GM12878 (cell line): Measurements from ENCODE around the gene SEZ6L2. TPM values are rescaled to one million over a fixed set of nuclear protein-coding genes. Genes with fewer than 3 reads are reported as not detected.
A peak's percentile ranks its signal among the peaks of the same experiment; 100 is the strongest.

Source experiments
- ATAC-seq: fragments of 200-7000 bp; cut with Tn5 transposase; 3 replicates; pipeline ENCODE4 v1.9.1; 2020; ENCODE audit warnings: mild to moderate bottlenecking, moderate library complexity
- BruUV-seq: library from RNA; stranded (reverse); fragments of 400-500 nt; replicated peaks from 2 replicates; lab custom pipeline; 2021; lab: Mats Ljungman, UMichigan
- CTCF ChIA-PET: fragments of 300-600 bp; sonication (Branson Sonifier 250); formaldehyde crosslinking; extraction: SDS; loops from one replicate; lab custom pipeline; 2021; ENCODE audit warnings: inconsistent platforms; lab: Yijun Ruan, JAX
- POLR2A ChIA-PET: fragments of 350-600 bp; formaldehyde crosslinking; extraction: SDS; loops from one replicate; lab custom pipeline; 2021; ENCODE audit warnings: inconsistent platforms; lab: Charles Lee
- RAD21 ChIA-PET: fragments of 300-600 bp; sonication (Branson Sonifier 250); formaldehyde crosslinking; loops from one replicate; lab custom pipeline; 2023; ENCODE audit warnings: antibody characterized with exemption; ENCODE audit not compliant: unreplicated experiment; lab: Charles Lee
- SMC1A ChIA-PET: fragments of 300-600 bp; sonication (Branson Sonifier 250); formaldehyde crosslinking; loops from one replicate; lab custom pipeline; 2023; ENCODE audit not compliant: unreplicated experiment, uncharacterized antibody; lab: Charles Lee
- DNase-seq: peaks from one replicate; pipeline ENCODE4 v3.0.0-alpha.2; 2011; ENCODE audit warnings: low read depth, low spot score
- FAIRE-seq: peaks from 3 replicates; lab custom pipeline; 2011; peaks lifted over from hg19 to GRCh38; lab: Jason Lieb, UNC
- H2AFZ ChIP-seq: 2 replicates; pipeline ENCODE4 v1.6.0; 2011; ENCODE audit warnings: low read depth, low read length, control low read depth; ENCODE audit not compliant: control insufficient read depth
- H3K27ac ChIP-seq: 2 replicates; pipeline ENCODE4 v1.5.1; 2011; ENCODE audit warnings: control low read depth; ENCODE audit not compliant: control insufficient read depth, insufficient read depth
- H3K27me3 ChIP-seq, 2 experiments: replicated peaks in 1 of 2; 2 replicates each; pipeline versions ENCODE4 v1.6.0 to v1.6.1; 2011; ENCODE audit warnings: low read length in 1 of 2; ENCODE audit not compliant: control insufficient read depth in 2 of 2, insufficient read depth in 2 of 2
- H3K36me3 ChIP-seq, 2 experiments: 2 replicates each; pipeline ENCODE4 v1.5.1; 2011; ENCODE audit warnings: low read length in 1 of 2; ENCODE audit not compliant: control insufficient read depth in 2 of 2, insufficient read depth in 2 of 2
- H3K4me1 ChIP-seq: 2 replicates; pipeline ENCODE4 v1.6.1; 2011; ENCODE audit warnings: mild to moderate bottlenecking, low read length, moderate library complexity, mixed read lengths; ENCODE audit not compliant: control insufficient read depth, insufficient read depth
- H3K4me2 ChIP-seq: 2 replicates; pipeline ENCODE4 v1.6.0; 2011; ENCODE audit warnings: control low read depth; ENCODE audit not compliant: control insufficient read depth, insufficient read depth
- H3K4me3 ChIP-seq: fragments of 200-600 bp; sonication (generic); 2 replicates; pipeline ENCODE4 v1.5.1; 2016
- H3K79me2 ChIP-seq: 2 replicates; pipeline ENCODE4 v1.6.0; 2011; ENCODE audit warnings: low read length; ENCODE audit not compliant: control insufficient read depth, insufficient read depth
- H3K9ac ChIP-seq: 2 replicates; pipeline ENCODE4 v1.8.0; 2011; ENCODE audit warnings: low read length, control low read depth, mixed read lengths; ENCODE audit not compliant: control insufficient read depth, insufficient read depth
- H3K9me3 ChIP-seq: replicated peaks from 3 replicates; pipeline ENCODE4 v1.5.1; 2011; ENCODE audit warnings: mild to moderate bottlenecking, low read length; ENCODE audit not compliant: control insufficient read depth, insufficient read depth
- H4K20me1 ChIP-seq: 2 replicates; pipeline ENCODE4 v1.6.0; 2011; ENCODE audit not compliant: control insufficient read depth, insufficient read depth
- FOS ChIP-seq: IDR thresholded peaks from 3 replicates; pipeline ENCODE4 v1.6.1; 2011; ENCODE audit warnings: borderline replicate concordance; ENCODE audit not compliant: insufficient read length; ENCODE audit errors: extremely low read depth
- LARP7 ChIP-seq: fragments of 450-650 bp; IDR thresholded peaks from 2 replicates; pipeline ENCODE4 v1.6.1; 2017; ENCODE audit warnings: mild to moderate bottlenecking
- NR2C2 ChIP-seq: IDR thresholded peaks from 2 replicates; pipeline ENCODE4 v1.6.1; 2011; ENCODE audit warnings: borderline replicate concordance, low read depth; ENCODE audit not compliant: control insufficient read depth, insufficient read length
- PKNOX1 ChIP-seq: fragments of 450-650 bp; IDR thresholded peaks from 2 replicates; pipeline ENCODE4 v1.6.1; 2016; ENCODE audit warnings: mild to moderate bottlenecking
- POLR2A ChIP-seq: IDR thresholded peaks from 2 replicates; pipeline ENCODE4 v1.6.1; 2011; ENCODE audit warnings: low read depth, mild to moderate bottlenecking, low read length
- RELA ChIP-seq: fragments of 450-650 bp; IDR thresholded peaks from 2 replicates; pipeline ENCODE4 v1.8.0; 2014; ENCODE audit warnings: borderline replicate concordance; ENCODE audit not compliant: partially characterized antibody
- SMC3 ChIP-seq: IDR thresholded peaks from 2 replicates; pipeline ENCODE4 v1.6.1; 2011; ENCODE audit warnings: low read length, improper control_type of control experiment, borderline replicate concordance
- TCF3 ChIP-seq: IDR thresholded peaks from 2 replicates; pipeline ENCODE4 v1.6.1; 2012; ENCODE audit warnings: low read depth, mild to moderate bottlenecking, low read length, borderline replicate concordance; ENCODE audit not compliant: insufficient read depth
- TCF7 ChIP-seq: IDR thresholded peaks from 2 replicates; pipeline ENCODE4 v1.6.1; 2014; ENCODE audit warnings: antibody characterized with exemption, borderline replicate concordance
- YBX1 ChIP-seq: fragments of 450-650 bp; IDR thresholded peaks from 2 replicates; pipeline ENCODE4 v1.6.1; 2016; ENCODE audit warnings: antibody characterized with exemption
- YY1 ChIP-seq: IDR thresholded peaks from 2 replicates; pipeline ENCODE4 v1.6.1; 2011; ENCODE audit warnings: low read depth, mild to moderate bottlenecking, low read length
- WGBS: methylation state at CpG from one replicate; pipeline ENCODE4 v1.1.6; 2016; ENCODE audit warnings: low lambda C conversion rate; ENCODE audit not compliant: insufficient replicate concordance, insufficient coverage; ENCODE audit errors: missing lambda C conversion rate; 5-methylcytosine and 5-hydroxymethylcytosine counted together
- in situ Hi-C: fragments of 300-500 bp; cut with MboI; formaldehyde crosslinking; loops from 9 replicates; pipeline ENCODE4 v1.14.3; 2018; ENCODE audit warnings: mixed read lengths
- intact Hi-C: fragments of 100-400 bp; cut with micrococcal nuclease; formaldehyde crosslinking; loops from one replicate; pipeline ENCODE4 v1.14.2; 2022; ENCODE audit not compliant: unreplicated experiment
- polyA plus RNA-seq, 11 experiments: library from polyadenylated mRNA; depleted of rRNA in 4 of 11; unstranded in 6 of 11; stranded (reverse) in 5 of 11; fragments of >200 nt; fragmentation: Nextera tagmentation in 4 of 11; fragmentation: Illumina TruSeq in 1 of 11; extraction: Ambion mirVana in 4 of 11; extraction: Trizol in 1 of 11; gene quantifications; 1 replicate in 1 of 11; 2 replicates in 10 of 11; pipeline versions ENCODE4 v1.2.1 to v1.2.3, GENCODE V29; 2011 to 2016; ENCODE audit warnings: inconsistent platforms in 2 of 11, missing spikeins in 2 of 11, low read depth in 1 of 11
- total RNA-seq, 4 experiments: library from RNA; depleted of rRNA in 3 of 4; stranded (reverse); fragments of >200 nt in 3 of 4; fragmentation: Illumina TruSeq in 1 of 4; extraction: Trizol in 1 of 4; gene quantifications; 2 replicates each; pipeline versions ENCODE4 v1.2.1 to v1.2.3, GENCODE V29; 2013 to 2021
- TF ChIP-seq, protein P1 (sequence below), 3 experiments: IDR thresholded peaks in 2 of 3; conservative IDR thresholded peaks in 1 of 3; 2 replicates each; pipeline ENCODE4 v1.5.1; 2011; ENCODE audit warnings: low read depth in 3 of 3, low read length in 3 of 3, mild to moderate bottlenecking in 3 of 3, control low read depth in 2 of 3, moderate library complexity in 2 of 3, inconsistent platforms in 1 of 3, mixed read lengths in 1 of 3; ENCODE audit not compliant: control insufficient read depth in 2 of 3, insufficient read depth in 1 of 3; ENCODE audit errors: extremely low read depth in 1 of 3
- TF ChIP-seq, protein P2 (sequence below): fragments of 450-650 bp; conservative IDR thresholded peaks from 2 replicates; pipeline ENCODE4 v1.6.1; 2017; ENCODE audit warnings: mild to moderate bottlenecking, moderate library complexity

SEZ6L2 gene
- total and polyA plus RNA-seq, 10 of the 15 experiments (the other 5 are each of a cell fraction or from before 2014, with no cell fraction given) = 0.06 to 0.49 TPM; not detected in 8

DNA sequence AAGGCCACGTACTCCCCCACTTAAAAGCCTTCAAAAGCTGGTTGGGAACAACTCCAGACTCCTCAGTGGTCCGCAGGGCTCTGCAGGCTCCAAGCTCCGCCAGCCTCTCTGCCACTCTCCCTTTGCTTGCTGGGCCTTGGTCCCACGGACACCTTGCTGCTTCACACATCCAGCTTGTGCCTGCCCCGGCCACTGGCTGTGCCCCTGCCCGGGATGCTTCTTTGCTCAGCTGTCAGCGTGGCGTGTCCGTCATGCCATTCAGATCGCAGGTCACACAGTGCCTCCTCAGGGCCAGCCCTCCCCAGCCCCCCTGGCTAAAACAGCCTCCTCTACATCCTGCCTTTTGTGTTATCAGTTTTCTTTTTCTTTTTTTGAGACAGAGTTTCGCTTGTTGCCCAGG is 12.7 kb upstream of the SEZ6L2 start:
- Histone ChIP-seq H3K4me1 (no peaks in the 10 kb centered on the region), H3K9me3 (no peaks in the 10 kb centered on the region), H4K20me1 (no peaks in the 10 kb centered on the region), H3K79me2 (no peaks in the 10 kb centered on the region), H2AFZ (no peak overlapping the region), H3K9ac (no peak overlapping the region), H3K27ac (no peak overlapping the region), H3K27me3 (no peaks in the 10 kb centered on the region), H3K4me2 (no peak overlapping the region), H3K4me3 (no peak overlapping the region), H3K36me3 (peaks cover 0 to 2% of the 10 kb centered on the region in 2 experiments; a peak in 2 of 4 replicates)
- TF ChIP-seq, protein P1, sequence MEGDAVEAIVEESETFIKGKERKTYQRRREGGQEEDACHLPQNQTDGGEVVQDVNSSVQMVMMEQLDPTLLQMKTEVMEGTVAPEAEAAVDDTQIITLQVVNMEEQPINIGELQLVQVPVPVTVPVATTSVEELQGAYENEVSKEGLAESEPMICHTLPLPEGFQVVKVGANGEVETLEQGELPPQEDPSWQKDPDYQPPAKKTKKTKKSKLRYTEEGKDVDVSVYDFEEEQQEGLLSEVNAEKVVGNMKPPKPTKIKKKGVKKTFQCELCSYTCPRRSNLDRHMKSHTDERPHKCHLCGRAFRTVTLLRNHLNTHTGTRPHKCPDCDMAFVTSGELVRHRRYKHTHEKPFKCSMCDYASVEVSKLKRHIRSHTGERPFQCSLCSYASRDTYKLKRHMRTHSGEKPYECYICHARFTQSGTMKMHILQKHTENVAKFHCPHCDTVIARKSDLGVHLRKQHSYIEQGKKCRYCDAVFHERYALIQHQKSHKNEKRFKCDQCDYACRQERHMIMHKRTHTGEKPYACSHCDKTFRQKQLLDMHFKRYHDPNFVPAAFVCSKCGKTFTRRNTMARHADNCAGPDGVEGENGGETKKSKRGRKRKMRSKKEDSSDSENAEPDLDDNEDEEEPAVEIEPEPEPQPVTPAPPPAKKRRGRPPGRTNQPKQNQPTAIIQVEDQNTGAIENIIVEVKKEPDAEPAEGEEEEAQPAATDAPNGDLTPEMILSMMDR (IDR thresholded peaks at IDR 0.05 in 2 of 3, conservative IDR thresholded peaks at IDR 0.05 in 1 of 3; ENCODE audit: control insufficient read depth in 2 of 3, extremely low read depth in 1 of 3, insufficient read depth in 1 of 3, low read depth in 3 of 3, low read length in 3 of 3) = no peak
- TF ChIP-seq LARP7 = no peak
- TF ChIP-seq POLR2A = 0 out of 2 replicates have a peak, but pooled peaks have one; percentile 31
- DNase-seq = no peak
- no peak for ATAC-seq
- ChIA-PET POLR2A (no interaction called here), RAD21 (no interaction called here), SMC1A (no interaction called here), CTCF (no interaction called here)
- WGBS = 89% methylated on average over 11 of the region's 11 CpGs
- no TSS peak for BruUV-seq
- intact Hi-C loops (no loop called here), in situ Hi-C loops (no loop called here)
- no peak for FAIRE-seq

- Histone ChIP-seq H3K79me2 (no peaks in the 10 kb centered on the region), H4K20me1 (no peaks in the 10 kb centered on the region), H3K36me3 (peaks cover 0 to 2% of the 10 kb centered on the region in 2 experiments; a peak in 2 of 4 replicates), H2AFZ (no peak overlapping the region), H3K4me2 (no peak overlapping the region), H3K4me3 (no peak overlapping the region), H3K4me1 (no peaks in the 10 kb centered on the region), H3K27ac (no peak overlapping the region), H3K9me3 (no peaks in the 10 kb centered on the region), H3K9ac (no peak overlapping the region), H3K27me3 (no peaks in the 10 kb centered on the region)
- intact Hi-C loops = no loop called here
- ChIA-PET SMC1A (no interaction called here), RAD21 (no interaction called here), POLR2A (no interaction called here), CTCF (no interaction called here)
- FAIRE-seq (no peak), DNase-seq (no peak), ATAC-seq (no peak)
- in situ Hi-C loops = no loop called here
- WGBS = 95% methylated on average over 13 of the region's 15 CpGs
- no TSS peak for BruUV-seq
- no peak for TF ChIP-seq SMC3
- no peak for TF ChIP-seq NR2C2
- no peak for TF ChIP-seq TCF7
- TF ChIP-seq FOS = no peak
- no peak for TF ChIP-seq YY1
- TF ChIP-seq, protein P2, sequence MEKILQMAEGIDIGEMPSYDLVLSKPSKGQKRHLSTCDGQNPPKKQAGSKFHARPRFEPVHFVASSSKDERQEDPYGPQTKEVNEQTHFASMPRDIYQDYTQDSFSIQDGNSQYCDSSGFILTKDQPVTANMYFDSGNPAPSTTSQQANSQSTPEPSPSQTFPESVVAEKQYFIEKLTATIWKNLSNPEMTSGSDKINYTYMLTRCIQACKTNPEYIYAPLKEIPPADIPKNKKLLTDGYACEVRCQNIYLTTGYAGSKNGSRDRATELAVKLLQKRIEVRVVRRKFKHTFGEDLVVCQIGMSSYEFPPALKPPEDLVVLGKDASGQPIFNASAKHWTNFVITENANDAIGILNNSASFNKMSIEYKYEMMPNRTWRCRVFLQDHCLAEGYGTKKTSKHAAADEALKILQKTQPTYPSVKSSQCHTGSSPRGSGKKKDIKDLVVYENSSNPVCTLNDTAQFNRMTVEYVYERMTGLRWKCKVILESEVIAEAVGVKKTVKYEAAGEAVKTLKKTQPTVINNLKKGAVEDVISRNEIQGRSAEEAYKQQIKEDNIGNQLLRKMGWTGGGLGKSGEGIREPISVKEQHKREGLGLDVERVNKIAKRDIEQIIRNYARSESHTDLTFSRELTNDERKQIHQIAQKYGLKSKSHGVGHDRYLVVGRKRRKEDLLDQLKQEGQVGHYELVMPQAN = no peak
- TF ChIP-seq YBX1 = no peak
- no peak for TF ChIP-seq TCF3
- no peak for TF ChIP-seq RELA
- TF ChIP-seq PKNOX1 = no peak
Observed at GRCh38 chr16:29911676-29912010, 12.3 kb upstream of the SEZ6L2 start.
